ENCODE data around the gene SHROOM3.

DNA sequence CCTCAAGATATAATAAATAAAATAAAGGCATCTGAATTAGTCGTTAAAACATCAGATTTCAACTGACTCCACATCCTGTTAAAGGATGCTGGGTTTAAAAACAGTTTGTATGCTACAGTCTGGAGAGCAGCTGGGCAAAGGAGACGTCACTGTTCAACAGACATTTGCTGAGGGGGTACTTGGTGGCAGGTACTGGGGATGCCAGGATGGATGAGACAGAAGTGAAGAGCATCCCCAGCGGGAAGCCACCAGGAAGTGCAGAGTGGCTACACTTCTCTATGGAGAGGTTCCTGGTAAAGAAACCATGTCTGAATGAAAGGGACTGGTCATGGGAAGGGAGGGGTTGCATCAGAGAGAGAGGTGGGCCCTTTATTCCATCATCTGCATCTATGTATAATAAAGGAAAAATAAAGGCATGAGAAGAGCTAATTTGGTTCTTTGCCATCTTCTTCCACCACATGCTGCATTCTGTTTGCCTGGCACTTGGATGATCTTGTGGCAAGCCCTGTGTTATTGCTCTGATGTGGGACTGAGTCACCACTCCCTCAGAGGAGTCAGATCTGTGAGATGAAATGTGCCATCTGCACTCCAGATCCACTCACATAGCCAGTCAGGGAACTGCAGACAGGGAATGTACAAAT, 318.0 kb downstream of the SHROOM3 start:
- TF ChIP-seq POLR2AphosphoS5 (IDR thresholded peaks at IDR 0.05; ENCODE audit: low read depth, low read length) (no peak), REST (IDR thresholded peaks at IDR 0.05; ENCODE audit: insufficient read depth in 1 of 2, low read depth in 2 of 2, low read length in 2 of 2) (no peak), SIN3A (IDR thresholded peaks at IDR 0.05; ENCODE audit: borderline replicate concordance, insufficient read depth, low read length) (no peak), TAF1 (IDR thresholded peaks at IDR 0.05; ENCODE audit: borderline replicate concordance, insufficient read depth, low read length) (no peak), FOXP2 (optimal IDR thresholded peaks at IDR 0.05; ENCODE audit: borderline replicate concordance, extremely low read depth, extremely low read length, insufficient read depth) (no peak)

Data from PFSK-1 (cell line).